Frontal cortex (tissue), 4 donors: ENCODE results near the gene ANKH. TPM values are rescaled to one million over a fixed set of nuclear protein-coding genes. Genes with fewer than 3 reads are reported as not detected.

Experiments used
- DNase-seq, 2 donors: peaks; one replicate each; pipeline ENCODE4 v3.0.0; 2012; ENCODE audit warnings: low spot score in 2 of 2
- FAIRE-seq: peaks from 2 replicates; lab custom pipeline; 2012; peaks lifted over from hg19 to GRCh38; lab: Jason Lieb, UNC
- total RNA-seq: library from RNA; depleted of rRNA; stranded (reverse); fragments of >200 nt; gene quantifications from one replicate; pipeline ENCODE4 v1.2.3, GENCODE V29; 2014
- donor health status: control.
- donor health status: control.
- donor health status: control.

ANKH gene
- total RNA-seq, 1 donor from 2014 or later, result 62.8 TPM

DNA sequence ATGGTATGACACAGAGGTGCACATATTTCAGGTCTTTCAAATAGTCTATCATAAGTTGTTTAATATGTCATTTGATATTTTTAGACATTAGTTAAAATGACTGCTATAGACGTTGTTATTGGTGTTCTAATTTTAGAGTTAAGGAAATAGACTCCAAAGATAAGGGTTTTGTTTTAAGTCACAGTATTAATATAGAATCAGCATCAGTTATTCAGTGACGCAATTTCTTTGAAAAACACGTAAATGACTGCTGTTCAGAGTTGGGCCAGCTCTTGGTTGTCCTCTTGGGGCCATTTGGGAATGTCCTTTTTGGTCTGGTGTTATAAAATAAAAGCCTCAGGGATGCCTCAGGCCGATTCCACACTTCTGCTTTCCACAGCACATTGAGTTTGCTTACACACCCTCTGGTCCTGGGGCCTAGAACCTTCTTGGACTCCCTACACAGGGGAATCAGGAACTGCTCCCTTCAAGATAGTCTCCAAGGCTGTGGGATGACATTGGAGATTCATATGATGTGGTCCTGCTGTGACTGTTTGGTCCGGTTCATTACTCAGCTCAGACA lies 192.7 kb downstream of the ANKH start:
- no peak for DNase-seq
- no peak for FAIRE-seq

DNA sequence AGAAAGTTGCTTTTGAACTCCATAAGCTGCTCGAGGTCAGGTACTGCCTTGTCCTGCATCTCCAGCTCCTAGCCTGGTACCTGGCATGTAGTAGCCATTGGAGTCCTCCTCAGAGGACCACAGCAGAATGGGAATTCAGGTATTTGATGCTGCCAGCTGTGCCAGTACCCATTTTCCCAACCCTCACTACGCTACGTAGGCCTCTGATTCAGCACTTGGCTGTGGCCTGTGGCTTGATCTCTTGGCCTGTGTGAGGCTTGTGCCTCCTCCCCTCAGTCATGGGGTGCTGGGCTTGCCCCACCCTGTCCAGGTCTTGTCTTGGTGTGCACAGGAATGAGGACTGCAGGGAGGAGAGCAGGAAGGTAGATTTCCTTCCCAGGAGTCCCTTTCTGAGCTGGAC lies 195.3 kb downstream of the ANKH start:
- no peak for DNase-seq
- no peak for FAIRE-seq

DNA sequence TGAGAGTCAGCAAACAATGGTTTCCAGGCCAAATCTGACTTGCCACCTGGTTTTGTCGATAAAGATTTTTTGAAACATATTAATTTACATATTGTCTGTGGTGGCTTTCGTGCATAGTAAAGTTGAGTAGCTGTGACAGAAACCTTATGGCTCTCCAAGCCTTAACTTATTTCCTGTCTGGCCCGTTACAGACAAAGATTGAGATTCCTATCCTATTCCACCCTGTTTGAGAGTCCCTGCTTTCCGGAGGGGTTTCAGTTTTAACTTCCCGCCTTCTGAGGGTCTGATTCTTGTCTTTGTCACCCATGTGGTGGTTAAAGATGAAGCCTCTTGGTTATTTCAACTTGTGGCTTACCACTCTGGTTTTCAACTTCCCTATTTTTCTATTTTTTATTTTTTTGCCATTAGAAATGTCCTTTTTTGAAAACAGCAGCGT lies 195.7 kb downstream of the ANKH start:
- DNase-seq (no peak), FAIRE-seq (no peak)

DNA sequence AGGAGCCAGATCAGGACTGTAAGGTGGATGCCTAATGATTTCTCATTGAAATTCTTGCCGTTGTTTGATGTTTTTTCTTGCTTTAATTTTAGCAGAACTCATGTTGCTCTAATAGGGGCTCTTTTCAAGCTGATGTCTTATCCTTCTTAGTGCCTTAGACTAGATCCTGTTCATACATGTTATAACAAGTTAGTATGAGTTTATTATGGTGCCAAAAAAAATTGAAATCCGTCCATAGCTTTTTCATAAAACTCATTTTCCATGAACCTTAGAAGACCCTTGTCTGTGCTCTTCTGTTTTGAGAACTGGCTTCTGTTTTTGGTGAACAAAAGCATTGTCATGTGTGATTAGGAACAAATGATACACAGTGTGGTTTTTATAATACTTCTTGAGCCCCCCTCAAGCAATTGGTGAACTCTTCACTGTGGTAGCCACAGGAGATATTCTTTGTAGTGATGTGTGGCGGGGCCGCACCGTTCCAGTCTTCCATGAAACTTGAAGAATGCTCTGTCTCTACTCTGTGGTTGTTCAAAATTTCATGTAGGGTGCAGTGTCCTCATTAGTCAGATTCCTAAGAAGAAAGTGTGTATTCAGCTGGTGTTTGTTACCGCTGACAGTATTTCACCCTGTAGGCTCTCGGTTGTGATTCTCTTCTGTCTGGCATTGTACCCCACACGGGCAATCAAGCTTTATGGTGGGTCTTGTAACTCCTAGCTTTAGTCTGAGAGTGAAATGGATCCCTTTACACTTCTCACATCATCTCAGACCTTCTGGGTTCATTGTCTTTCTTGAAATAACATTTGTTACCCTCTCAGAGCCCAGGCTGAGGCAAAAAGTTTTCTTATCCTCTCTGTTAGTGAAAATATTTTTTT lies 196.4 kb downstream of the ANKH start:
- DNase-seq, result no peak
- no peak for FAIRE-seq

DNA sequence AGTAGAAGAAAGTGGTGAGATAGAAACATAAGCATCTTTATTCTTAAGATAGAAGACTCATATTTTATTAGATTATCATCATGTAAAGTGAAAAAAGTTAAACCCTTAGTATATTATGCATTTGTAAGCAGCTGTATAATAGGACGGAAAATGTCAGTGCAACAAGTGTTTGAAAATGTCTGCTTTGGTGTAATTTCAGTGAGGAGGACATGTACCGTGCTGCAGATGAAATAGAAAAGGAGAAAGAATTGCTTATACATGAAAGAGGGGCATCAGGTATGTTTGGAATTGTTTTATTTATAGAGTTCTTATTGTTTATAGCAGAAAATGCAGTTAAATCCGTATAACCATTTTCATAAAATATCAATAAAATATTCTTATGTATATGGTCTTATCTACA lies 198.1 kb downstream of the ANKH start:
- DNase-seq (no peak), FAIRE-seq (no peak)

DNA sequence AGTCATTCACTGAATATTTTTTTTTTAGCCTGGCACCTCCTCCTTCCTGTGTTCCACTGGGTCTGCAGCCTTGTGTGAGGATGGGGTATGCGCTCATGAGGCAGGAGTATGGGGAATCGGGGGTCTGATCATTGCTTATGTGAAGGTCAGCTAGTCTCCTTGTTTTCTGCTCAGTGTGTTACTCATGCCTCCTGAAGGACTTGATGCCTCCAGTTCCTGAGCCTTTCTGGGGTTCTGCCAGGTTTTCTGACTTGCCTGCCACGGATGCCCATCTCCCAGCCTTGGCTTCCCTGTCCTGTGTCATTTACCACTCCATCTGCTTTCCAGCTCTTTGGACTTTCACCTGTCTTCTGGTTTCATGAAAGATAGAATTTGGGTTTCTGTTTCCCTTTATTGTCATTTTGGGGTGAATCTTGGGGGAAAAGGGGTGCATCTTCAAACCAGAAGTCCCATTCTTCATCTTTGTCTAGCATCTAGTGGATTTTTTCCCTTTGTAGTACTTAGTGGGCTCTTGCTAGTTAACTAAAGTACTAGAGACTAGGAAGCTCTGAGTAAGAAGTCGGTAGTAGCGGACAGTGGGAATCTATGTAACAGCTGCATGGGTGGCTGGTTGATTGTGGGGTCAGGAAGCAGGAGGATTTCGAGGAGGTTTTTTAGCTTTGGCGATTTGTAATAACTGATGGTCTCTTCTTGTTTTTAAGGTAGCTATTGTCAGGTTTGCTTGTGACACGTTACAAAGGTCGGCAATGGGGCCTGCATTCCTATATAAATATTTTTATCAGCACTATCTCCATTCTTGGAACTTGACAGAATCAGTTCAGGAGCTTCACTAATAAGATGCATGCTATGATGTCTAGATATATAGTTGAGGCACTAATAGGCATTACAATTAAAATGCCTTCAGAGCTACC lies 198.8 kb downstream of the ANKH start:
- FAIRE-seq (no peak), DNase-seq (no peak)

DNA sequence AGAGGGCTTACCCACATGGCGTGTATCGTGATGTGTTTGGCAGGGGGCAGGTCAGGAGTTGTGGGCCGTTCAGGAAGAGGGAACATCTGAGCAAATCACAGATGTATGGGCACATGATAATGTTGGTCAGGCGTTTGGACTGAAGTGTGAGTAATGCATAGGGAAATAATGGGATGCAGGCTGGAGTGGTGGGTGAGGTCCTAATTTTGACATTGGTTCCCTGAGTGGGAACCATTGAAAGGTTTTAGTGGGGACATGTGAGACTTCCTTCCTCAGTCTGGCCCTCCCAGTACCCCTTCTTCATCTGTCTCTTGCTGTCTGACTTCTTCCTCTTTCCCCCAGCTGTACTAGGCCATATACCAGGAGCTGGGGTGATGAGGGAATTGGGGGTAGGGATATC lies 199.5 kb downstream of the ANKH start:
- no peak for FAIRE-seq
- DNase-seq, result no peak

DNA sequence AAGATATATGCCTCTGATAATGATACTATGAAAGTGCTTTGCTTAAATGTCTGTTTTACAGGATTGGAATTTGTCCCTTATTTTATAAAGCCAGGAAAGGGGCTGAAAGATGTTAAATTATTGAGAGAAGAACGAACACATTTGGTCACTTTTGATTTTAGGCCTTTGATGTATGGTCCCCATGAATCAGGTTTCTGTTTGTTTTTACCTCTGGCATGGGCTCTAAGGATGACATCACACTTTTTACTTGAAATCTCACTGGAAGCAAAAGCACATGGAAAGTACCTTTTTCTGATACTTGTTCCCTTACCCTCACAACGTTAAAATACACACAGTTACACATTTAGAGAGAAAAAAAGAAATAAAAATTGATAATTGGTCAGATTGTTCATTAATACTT lies 200.2 kb downstream of the ANKH start:
- DNase-seq (no peak), FAIRE-seq (no peak)

DNA sequence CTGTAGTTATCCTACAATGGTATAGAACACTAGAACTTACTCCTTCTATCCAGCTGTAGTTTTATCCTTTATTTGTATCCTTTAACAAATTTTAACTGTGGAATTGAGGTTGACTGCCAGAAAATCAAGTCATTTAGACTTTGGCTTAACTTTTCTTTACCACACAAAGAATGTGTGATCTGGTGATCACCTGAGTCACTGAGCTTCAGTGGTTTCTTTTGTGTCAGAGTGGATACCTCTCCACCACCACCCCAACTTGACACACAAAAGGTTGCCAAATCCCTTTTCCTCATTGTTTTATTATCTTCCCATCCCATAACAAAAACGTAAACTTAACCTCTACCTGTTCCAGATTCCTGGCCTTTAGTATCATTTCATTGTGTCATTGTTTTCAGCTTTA lies 201.6 kb downstream of the ANKH start:
- no peak for DNase-seq

DNA sequence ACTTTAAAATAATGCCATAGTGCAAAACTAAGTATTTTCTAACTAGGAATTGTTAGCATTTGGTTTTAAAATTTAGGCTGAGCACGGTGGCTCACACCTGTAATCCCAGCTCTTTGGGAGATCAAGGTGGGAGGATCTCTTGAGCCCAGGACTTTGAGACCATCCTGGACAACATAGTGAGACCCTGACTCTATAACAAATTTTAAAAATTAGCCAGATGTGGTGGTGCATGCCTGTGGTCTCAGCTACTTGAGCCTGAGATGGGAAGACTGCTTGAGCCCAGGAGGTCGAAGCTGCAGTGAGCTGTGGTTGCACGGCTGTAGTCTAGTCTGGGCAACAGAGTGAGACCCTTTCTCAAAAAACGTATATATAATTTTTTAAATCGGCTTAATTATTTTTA lies 202.2 kb downstream of the ANKH start:
- FAIRE-seq, result no peak
- no peak for DNase-seq

More for the DNA sequence above, 201.6 kb downstream of the ANKH start:
- FAIRE-seq, result no peak

DNA sequence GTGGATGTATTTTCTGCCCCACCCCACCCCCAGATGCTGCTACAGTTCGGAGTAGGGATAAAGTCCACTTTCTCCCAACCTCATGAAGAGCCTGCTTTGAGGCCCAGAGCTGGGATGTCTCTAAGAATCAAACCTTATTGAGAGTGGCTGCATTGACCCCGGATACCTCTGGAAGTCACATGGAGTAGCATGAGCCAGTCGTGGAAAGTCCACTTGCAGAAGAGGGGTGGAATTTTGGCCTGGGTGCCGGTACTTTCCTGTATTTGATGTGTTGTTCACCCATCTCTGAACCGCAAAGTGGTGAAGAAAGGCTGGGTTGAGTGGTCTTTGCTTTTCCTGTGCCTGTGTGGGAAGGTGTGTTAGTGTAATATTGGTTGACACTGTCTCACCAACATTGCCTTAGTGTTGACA lies 203.4 kb downstream of the ANKH start:
- no peak for DNase-seq
- no peak for FAIRE-seq

DNA sequence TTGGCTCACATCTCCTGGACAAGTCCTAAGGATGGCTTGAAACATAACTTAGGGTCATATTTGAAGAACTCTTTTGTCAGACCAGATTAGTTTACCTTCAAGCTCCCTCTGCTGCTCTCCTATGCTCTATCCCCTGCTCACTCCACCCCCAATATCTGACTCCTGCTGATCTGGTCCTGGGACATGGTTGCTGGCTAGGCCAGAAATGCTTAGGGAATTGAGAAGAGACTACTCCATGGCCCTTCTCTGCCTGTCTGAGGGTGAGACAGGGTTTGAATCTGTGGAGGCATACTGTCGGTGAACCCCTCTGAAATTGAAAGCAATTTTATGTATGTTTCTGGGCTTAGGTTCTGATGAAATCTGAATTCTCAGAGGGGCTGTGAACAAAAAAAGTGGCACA lies 203.8 kb downstream of the ANKH start:
- FAIRE-seq (no peak), DNase-seq (no peak)

DNA sequence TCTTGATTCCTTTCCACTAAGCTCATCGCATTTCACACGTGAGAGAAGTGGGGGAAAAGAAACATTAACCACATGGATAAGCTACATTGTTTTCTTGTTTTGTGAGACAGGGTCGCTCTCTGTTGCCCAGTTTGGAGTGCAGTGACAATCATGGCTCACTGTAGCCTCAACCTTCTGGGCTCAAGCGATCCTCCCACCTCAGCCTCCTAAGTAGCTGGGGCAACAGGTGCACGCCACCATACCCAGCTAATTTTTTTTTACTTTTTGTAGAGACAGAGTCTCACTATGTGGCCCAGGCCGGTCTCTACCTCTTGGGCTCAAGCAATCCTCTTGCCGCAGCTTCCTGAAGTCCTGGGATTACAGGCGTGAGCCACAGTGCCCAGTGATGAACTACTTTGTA lies 204.3 kb downstream of the ANKH start:
- FAIRE-seq, result no peak

DNA sequence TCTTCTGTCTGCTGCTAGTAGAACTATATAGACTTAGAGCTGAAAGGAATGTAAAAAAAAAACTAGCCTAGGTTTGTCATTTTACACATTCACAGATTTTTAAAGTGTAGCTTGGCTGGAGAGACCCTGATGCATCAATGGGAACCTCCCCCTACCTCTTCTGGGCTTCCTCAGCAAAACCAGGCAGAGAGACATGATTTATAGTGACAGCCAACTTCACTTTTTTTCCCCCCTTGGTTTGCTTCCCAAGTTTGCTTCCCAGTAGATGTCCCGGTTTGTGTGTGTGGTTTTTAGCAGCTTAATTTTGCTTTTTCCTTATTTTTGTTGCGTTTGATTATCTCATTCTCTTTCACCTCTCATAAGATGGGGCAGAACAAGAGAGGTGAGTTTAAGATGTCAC lies 205.2 kb downstream of the ANKH start:
- FAIRE-seq (no peak), DNase-seq (no peak)

More for the DNA sequence above, 204.3 kb downstream of the ANKH start:
- no peak for DNase-seq

DNA sequence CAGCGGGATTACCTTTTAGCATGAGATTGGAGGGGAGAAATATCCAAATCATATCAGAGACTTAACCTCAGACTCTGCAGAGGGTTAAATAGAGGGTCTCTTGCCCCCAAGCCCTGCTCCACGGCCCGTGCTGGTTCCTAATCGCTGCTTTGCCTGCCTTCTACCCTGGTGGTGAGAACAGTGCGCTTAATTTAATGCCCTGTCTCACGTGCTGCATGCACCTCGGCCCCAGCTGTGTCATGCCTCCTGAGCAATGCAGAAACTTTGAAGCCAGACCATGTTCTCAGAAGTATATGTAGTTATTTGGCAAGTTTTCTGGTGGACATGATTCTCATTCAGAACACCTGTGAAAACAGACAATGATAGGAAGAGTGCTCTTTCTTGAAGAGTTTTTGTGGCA lies 205.6 kb downstream of the ANKH start:
- DNase-seq (no peak), FAIRE-seq (no peak)

DNA sequence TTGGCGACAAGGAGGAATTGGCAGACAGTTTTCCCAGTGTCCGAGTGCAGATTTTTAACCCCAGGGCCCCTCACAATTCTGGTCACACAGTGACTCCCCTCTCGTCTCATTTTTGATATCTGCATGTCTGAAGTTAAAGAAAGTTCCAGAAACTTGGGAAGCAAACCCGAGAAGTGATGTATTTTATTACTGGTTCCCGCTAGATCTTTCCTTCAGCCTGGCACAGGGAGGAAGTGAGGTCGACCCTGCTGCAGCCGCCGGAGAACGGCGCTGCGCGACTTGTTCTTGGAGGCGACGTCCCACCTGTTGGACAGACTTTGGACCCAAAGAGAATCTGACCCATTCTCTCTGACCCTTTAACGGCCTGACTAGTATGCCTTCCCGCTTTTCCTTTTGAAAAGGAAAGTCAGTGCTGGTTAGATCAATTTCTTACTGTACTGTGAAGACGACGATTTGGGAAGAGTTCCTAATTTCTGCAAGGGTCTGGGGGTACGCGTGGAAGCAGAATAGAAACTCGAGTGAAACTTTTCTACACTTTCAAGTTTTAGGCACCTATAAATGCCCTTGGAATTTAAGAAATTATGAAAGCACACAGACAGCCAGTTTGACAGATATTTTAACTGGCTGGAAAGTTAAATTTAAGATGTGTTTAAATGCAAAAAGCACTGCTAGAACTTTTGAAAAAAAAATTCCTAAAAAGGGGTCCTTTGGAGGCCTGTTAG lies 206.3 kb downstream of the ANKH start:
- FAIRE-seq, result no peak
- peak; percentile 32 to 45 for DNase-seq

DNA sequence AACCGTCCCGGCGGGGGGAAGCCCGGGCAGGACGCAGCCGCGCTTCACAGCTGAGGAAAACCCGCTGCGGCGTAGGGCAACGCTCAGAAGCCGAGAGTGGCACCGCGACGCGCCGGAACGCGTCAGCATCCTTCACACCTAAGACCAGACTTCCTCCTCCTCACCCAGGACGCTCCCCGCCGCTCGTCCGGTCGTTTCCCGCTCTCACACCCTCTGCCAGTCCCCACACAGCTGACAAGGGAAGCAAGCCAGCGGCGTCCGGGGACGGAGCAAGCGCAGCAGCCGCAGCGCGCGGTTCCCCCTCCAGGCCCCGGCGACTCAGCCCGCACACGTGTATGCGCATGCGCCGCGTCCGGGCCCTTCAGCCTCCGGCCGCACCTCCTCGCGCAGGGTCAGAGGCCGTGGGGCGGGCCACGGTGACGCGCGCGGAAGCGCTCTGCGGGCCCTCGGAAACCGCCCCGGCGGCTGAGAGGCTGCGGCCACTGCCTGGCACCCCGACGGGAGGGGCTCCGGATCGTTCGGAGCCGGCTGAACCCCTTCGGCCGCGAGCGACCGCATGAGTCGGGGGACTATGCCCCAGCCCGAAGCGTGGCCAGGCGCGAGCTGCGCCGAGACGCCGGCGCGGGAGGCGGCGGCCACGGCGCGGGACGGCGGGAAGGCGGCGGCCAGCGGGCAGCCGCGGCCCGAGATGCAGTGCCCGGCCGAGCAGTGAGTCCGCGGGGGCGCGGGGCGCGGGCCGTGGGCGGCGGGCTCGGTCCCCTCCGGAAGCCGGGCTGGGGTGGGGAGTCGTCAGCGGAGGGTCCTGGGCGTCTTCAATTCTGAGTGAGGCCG lies 207.1 kb downstream of the ANKH start, which contains the start of gene OTULIN:
OTULIN (plus strand) TSS at position 449 of the 831 bp plus-strand sequence; CDS start at position 557, 108 bp downstream.
- no peak for FAIRE-seq

DNA sequence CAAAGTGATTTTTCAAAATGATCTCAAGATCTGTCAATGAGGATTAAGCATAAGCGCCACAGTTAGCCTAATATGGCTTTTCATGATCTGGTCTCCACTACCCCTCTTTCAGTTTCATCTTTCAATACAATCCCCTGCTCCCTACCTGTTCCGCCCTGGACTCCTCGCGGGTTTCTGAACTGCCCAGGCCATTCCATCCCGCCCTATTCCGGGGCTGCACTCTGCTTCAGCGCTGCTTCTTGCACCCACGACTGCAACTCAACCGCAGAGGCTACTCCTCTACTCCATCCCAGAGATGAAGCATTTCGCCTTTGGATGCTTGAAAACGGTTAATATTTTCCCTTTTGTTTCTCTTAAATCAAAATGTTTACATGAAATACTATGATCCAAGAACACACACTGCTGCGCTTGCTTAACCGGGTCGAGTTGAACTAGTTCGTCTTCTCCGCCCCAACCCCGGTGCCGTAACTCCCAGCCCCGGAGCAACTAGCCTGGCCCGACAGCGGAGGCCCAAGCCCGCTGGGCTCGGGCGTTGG lies 207.8 kb downstream of the ANKH start:
- DNase-seq (no peak), FAIRE-seq (no peak)

More for the DNA sequence above, 207.1 kb downstream of the ANKH start, which contains the start of gene OTULIN:
- peak; percentile 95 to 98 for DNase-seq
